ENCODE data around the gene IFIT1.

DNA sequence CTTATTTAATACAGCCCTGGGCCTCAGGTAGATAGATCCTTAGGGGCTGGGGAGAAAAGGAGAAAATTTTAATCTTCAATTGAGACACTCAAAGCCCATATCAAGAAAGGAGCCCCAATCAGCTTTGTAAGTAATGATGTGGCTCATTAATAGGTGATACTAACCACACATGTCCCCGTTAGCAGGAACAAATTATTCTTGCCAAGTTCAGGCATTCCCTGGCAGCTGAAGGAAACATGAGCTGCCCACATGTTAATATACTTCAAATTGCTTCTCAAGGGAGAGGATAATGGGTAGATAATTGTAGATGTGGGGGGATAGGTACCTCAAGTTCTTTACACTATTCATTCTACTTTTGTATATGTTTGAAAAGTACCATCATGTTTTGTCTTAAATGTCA is 36.5 kb downstream of the IFIT1 start:
- TF ChIP-seq, protein P1, sequence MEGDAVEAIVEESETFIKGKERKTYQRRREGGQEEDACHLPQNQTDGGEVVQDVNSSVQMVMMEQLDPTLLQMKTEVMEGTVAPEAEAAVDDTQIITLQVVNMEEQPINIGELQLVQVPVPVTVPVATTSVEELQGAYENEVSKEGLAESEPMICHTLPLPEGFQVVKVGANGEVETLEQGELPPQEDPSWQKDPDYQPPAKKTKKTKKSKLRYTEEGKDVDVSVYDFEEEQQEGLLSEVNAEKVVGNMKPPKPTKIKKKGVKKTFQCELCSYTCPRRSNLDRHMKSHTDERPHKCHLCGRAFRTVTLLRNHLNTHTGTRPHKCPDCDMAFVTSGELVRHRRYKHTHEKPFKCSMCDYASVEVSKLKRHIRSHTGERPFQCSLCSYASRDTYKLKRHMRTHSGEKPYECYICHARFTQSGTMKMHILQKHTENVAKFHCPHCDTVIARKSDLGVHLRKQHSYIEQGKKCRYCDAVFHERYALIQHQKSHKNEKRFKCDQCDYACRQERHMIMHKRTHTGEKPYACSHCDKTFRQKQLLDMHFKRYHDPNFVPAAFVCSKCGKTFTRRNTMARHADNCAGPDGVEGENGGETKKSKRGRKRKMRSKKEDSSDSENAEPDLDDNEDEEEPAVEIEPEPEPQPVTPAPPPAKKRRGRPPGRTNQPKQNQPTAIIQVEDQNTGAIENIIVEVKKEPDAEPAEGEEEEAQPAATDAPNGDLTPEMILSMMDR (conservative IDR thresholded peaks at IDR 0.05 in 1 of 2, IDR thresholded peaks at IDR 0.05 in 1 of 2; ENCODE audit: extremely low read depth in 1 of 2, insufficient read depth in 1 of 2, low read depth in 1 of 2, low read length in 2 of 2) = no peak
- no peak for TF ChIP-seq EZH2 (IDR thresholded peaks at IDR 0.05; ENCODE audit: borderline replicate concordance, low read length)
